Caco-2 (cell line): ENCODE data around the gene ORC6. TPM values are rescaled to one million over a fixed set of nuclear protein-coding genes. Genes with fewer than 3 reads are reported as not detected.

ENCODE experiments used
- BruUV-seq: library from RNA; stranded (reverse); fragments of 400-500 nt; replicated peaks from 2 replicates; lab custom pipeline; 2021; lab: Mats Ljungman, UMichigan
- CTCF ChIA-PET: fragments of 300-600 bp; sonication (Branson Sonifier 250); formaldehyde crosslinking; loops from one replicate; lab custom pipeline; 2022; ENCODE audit warnings: antibody characterized with exemption; lab: Charles Lee
- POLR2A ChIA-PET: fragments of 300-600 bp; sonication (Branson Sonifier 250); formaldehyde crosslinking; loops from one replicate; lab custom pipeline; 2022; ENCODE audit warnings: antibody characterized with exemption; lab: Charles Lee
- DNase-seq, 2 experiments: peaks; one replicate each; pipeline versions ENCODE4 v3.0.0 to v3.0.0-alpha.2; 2020 to 2022
- H3K27me3 ChIP-seq: replicated peaks from 2 replicates; pipeline ENCODE4 v1.6.0; 2011; ENCODE audit warnings: low read length; ENCODE audit not compliant: control insufficient read depth, insufficient read depth
- H3K36me3 ChIP-seq: 2 replicates; pipeline ENCODE4 v1.5.1; 2011; ENCODE audit warnings: low read length; ENCODE audit not compliant: control insufficient read depth, insufficient read depth
- H3K4me1 ChIP-seq: fragments of 250-450 bp; sonication (Bioruptor Pico); 2 replicates; pipeline ENCODE4 v1.5.1; 2020; ENCODE audit warnings: mild to moderate bottlenecking
- H3K4me3 ChIP-seq: 2 replicates; pipeline ENCODE4 v1.5.1; 2011; ENCODE audit warnings: low read depth, mild to moderate bottlenecking, control low read depth, low read length
- H3K9me3 ChIP-seq: fragments of 250-450 bp; sonication (Bioruptor Pico); 2 replicates; pipeline ENCODE4 v1.5.1; 2020; ENCODE audit warnings: mild to moderate bottlenecking, moderate library complexity
- H3K27ac Mint-ChIP-seq: one replicate; pipeline ENCODE4 v1.8.0; 2022; ENCODE audit warnings: mixed read lengths; ENCODE audit not compliant: unreplicated experiment
- H3K27me3 Mint-ChIP-seq: one replicate; pipeline ENCODE4 v1.8.0; 2022; ENCODE audit warnings: mixed read lengths; ENCODE audit not compliant: insufficient read depth, unreplicated experiment
- H3K36me3 Mint-ChIP-seq: one replicate; pipeline ENCODE4 v1.8.0; 2022; ENCODE audit warnings: mild to moderate bottlenecking, mixed read lengths; ENCODE audit not compliant: insufficient read depth, unreplicated experiment
- H3K4me1 Mint-ChIP-seq: one replicate; pipeline ENCODE4 v1.8.0; 2022; ENCODE audit warnings: low read depth, mixed read lengths; ENCODE audit not compliant: unreplicated experiment
- H3K4me3 Mint-ChIP-seq: one replicate; pipeline ENCODE4 v1.8.0; 2022; ENCODE audit warnings: mild to moderate bottlenecking, moderate library complexity, mixed read lengths; ENCODE audit not compliant: unreplicated experiment
- H3K9me3 Mint-ChIP-seq: one replicate; pipeline ENCODE4 v1.8.0; 2022; ENCODE audit warnings: mixed read lengths; ENCODE audit not compliant: unreplicated experiment
- CTCF ChIP-seq, 2 experiments: fragments of 200-600 bp in 1 of 2; IDR thresholded peaks; 1 replicate in 1 of 2; 2 replicates in 1 of 2; pipeline versions ENCODE4 v1.5.1 to v1.8.0; 2011 to 2022; ENCODE audit warnings: antibody characterized with exemption in 1 of 2, control low read depth in 1 of 2, inconsistent platforms in 1 of 2, low read depth in 1 of 2, low read length in 1 of 2, mild to moderate bottlenecking in 1 of 2, moderate library complexity in 1 of 2; ENCODE audit not compliant: insufficient read depth in 1 of 2, severe bottlenecking in 1 of 2, unreplicated experiment in 1 of 2
- intact Hi-C: fragments of 100-400 bp; cut with micrococcal nuclease; formaldehyde crosslinking; loops from one replicate; pipeline ENCODE4 v1.10.0; 2022; ENCODE audit not compliant: unreplicated experiment
- total RNA-seq: library from RNA; stranded (reverse); gene quantifications from 2 replicates; pipeline ENCODE4 v1.2.3, GENCODE V29; 2022

Gene ORC6
- total RNA-seq, 1 experiment from 2014 or later: 56.3 TPM

DNA sequence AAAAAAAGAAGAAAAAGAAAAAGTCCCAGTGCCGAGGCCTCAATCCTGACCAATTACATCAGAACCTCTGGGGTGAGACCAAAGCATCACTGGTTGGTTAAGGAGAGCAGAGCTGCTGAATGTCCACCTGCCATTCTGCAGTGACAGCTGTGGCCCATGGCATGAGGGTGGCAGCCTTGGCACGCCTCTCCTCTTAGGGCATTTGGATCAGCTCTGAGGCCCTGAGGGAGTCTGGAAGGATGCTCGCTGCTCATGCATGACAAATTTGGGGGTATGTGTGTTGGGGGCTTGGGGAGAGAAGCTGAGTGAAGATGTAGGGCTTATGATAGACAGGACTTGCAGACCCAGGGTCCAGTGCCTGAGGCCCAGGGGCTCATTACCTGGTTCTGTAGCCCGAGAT is 32.4 kb downstream of the ORC6 start:
- no peak for TF ChIP-seq CTCF (IDR thresholded peaks at IDR 0.05; ENCODE audit: insufficient read depth in 1 of 2, low read depth in 1 of 2, low read length in 1 of 2, severe bottlenecking in 1 of 2, unreplicated experiment in 1 of 2)

GRCh38 chr16:46727184-46727583 is 37.7 kb downstream of the ORC6 start:
- Histone ChIP-seq H3K4me3 (no peak overlapping the region), H3K4me1 (no peaks in the 10 kb centered on the region), H3K9me3 (no peaks in the 10 kb centered on the region; the same call in 1 of the 2 replicates), H3K27me3 (no peaks in the 10 kb centered on the region), H3K36me3 (no peaks in the 10 kb centered on the region)
- Mint-ChIP-seq H3K4me1 (no peaks in the 10 kb centered on the region), H3K27me3 (no peaks in the 10 kb centered on the region), H3K9me3 (peaks cover 15% of the 10 kb centered on the region), H3K4me3 (no peak overlapping the region), H3K36me3 (no peaks in the 10 kb centered on the region), H3K27ac (no peak overlapping the region)
- intact Hi-C loops: no loop called here
- no TSS peak for BruUV-seq
- no peak for DNase-seq
- CTCF ChIA-PET: interaction anchor here (1.0 kb wide), 1 partner anchor 74 kb away, joined by 3 read pairs; no protein-coding TSS in a partner anchor
- no peak for TF ChIP-seq CTCF (IDR thresholded peaks at IDR 0.05; ENCODE audit: insufficient read depth in 1 of 2, low read depth in 1 of 2, low read length in 1 of 2, severe bottlenecking in 1 of 2, unreplicated experiment in 1 of 2)
- POLR2A ChIA-PET: no interaction called here

More for the DNA sequence above, 32.4 kb downstream of the ORC6 start:
- Histone ChIP-seq H3K36me3 (no peaks in the 10 kb centered on the region), H3K4me1 (no peaks in the 10 kb centered on the region), H3K9me3 (no peaks in the 10 kb centered on the region; the same call in 1 of the 2 replicates), H3K27me3 (no peaks in the 10 kb centered on the region), H3K4me3 (no peak overlapping the region)
- Mint-ChIP-seq H3K27me3 (no peaks in the 10 kb centered on the region), H3K4me1 (no peaks in the 10 kb centered on the region), H3K9me3 (peaks cover 15% of the 10 kb centered on the region), H3K27ac (no peak overlapping the region), H3K36me3 (no peaks in the 10 kb centered on the region), H3K4me3 (no peak overlapping the region)
- intact Hi-C loops: no loop called here
- BruUV-seq: no TSS peak
- ChIA-PET POLR2A (no interaction called here), CTCF (no interaction called here)
- DNase-seq: no peak

GRCh38 chr16:46727630-46728029 is 38.2 kb downstream of the ORC6 start:
- Histone ChIP-seq H3K4me3 (no peak overlapping the region), H3K4me1 (no peaks in the 10 kb centered on the region), H3K9me3 (no peaks in the 10 kb centered on the region; the same call in 1 of the 2 replicates), H3K36me3 (no peaks in the 10 kb centered on the region), H3K27me3 (no peaks in the 10 kb centered on the region)
- BruUV-seq: no TSS peak
- Mint-ChIP-seq H3K36me3 (no peaks in the 10 kb centered on the region), H3K4me3 (no peak overlapping the region), H3K4me1 (no peaks in the 10 kb centered on the region), H3K27ac (no peak overlapping the region), H3K9me3 (peaks cover 15% of the 10 kb centered on the region), H3K27me3 (no peaks in the 10 kb centered on the region)
- POLR2A ChIA-PET: no interaction called here
- intact Hi-C loops: no loop called here
- no peak for TF ChIP-seq CTCF (IDR thresholded peaks at IDR 0.05; ENCODE audit: insufficient read depth in 1 of 2, low read depth in 1 of 2, low read length in 1 of 2, severe bottlenecking in 1 of 2, unreplicated experiment in 1 of 2)
- CTCF ChIA-PET: no interaction called here
- DNase-seq: no peak
